ENCODE measurements around the gene MAP7D1. TPM values are rescaled to one million over a fixed set of nuclear protein-coding genes. Genes with fewer than 3 reads are reported as not detected.
"Not testable (repeated sequence)": the region's sequence is repeated elsewhere in the genome, so short reads cannot be mapped to it uniquely, and the experiment has no call there.

Gene MAP7D1
- polyA plus RNA-seq, 6 donors from 2014 or later = 2.6 to 12.5 (median 5.3) TPM

DNA sequence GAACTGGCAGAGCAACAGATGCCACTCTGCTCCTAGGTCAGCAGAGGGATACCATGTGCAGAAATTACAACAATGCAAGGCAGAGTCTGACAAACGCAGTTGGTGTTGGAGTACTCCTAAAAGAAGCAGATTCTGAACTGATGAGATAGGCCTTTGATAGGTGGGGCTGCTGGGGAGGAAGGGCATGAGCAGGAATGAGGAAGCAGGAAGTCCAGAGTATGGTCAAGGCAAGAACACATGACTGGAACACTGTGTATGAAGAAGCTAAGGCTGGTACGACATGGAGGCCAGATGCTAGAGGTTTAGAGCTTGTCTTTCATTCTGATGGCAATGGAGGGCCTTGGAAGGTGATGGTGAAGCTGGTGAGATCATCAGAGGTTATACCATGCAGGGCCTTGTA, 56.8 kb downstream of the MAP7D1 start:
- H3K9me3 Mint-ChIP-seq = no peaks in the 10 kb centered on the region
- no peak overlapping the region for H3K4me3 Mint-ChIP-seq
- H3K27ac Mint-ChIP-seq = peak overlapping the region in 3 of 6 donors; percentile 64 to 79 (median 66)
- DNase-seq (no peak), ATAC-seq (ENCODE audit: low read depth in 2 of 2) (no peak)
- no peaks in the 10 kb centered on the region for H3K36me3 Mint-ChIP-seq
- peaks cover 7 to 15% (median 10%) of the 10 kb centered on the region in 3 donors for H3K4me1 Mint-ChIP-seq
- H3K27me3 Mint-ChIP-seq = no peaks in the 10 kb centered on the region

GRCh38 chr1:36217670-36218069, 61.7 kb downstream of the MAP7D1 start:
- Mint-ChIP-seq H3K27ac (no peak overlapping the region), H3K4me3 (no peak overlapping the region), H3K36me3 (no peaks in the 10 kb centered on the region), H3K9me3 (no peaks in the 10 kb centered on the region), H3K27me3 (no peaks in the 10 kb centered on the region), H3K4me1 (peaks cover 4 to 7% (median 6%) of the 10 kb centered on the region in 3 donors)
- DNase-seq (no peak), ATAC-seq (ENCODE audit: low read depth in 2 of 2) (no peak)

DNA sequence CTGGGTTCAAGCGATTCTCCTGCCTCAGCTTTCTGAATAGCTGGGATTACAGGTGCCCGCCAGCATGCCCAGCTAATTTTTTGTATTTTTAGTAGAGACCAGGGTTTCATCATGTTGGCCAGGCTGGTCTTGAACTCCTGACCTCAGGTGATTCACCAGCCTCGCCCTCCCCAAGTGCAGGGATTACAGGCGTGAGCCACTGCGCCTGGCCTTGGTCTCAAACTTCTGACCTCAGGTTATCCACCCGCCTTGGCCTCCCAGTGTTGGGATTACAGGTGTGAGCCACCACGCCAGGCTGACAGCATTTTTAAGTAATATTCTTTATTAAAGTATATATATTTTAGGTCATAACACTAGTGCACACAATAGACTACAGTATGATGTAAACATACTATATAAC, 65.9 kb downstream of the MAP7D1 start:
- not testable (repeated sequence) for H3K36me3 Mint-ChIP-seq; DNase-seq; ATAC-seq (ENCODE audit: low read depth in 2 of 2); H3K27me3 Mint-ChIP-seq; H3K9me3 Mint-ChIP-seq; H3K4me3 Mint-ChIP-seq
- Mint-ChIP-seq H3K4me1 (peaks cover 21 to 26% (median 25%) of the 10 kb centered on the region in 3 donors), H3K27ac (peak overlapping the region in 2 of 6 donors; percentile 91 to 99)

GRCh38 chr1:36222481-36223380, 66.8 kb downstream of the MAP7D1 start:
- Mint-ChIP-seq H3K9me3 (no peaks in the 10 kb centered on the region), H3K27ac (peak overlapping the region; percentile 99 to 100 (median 100)), H3K27me3 (no peaks in the 10 kb centered on the region), H3K36me3 (peaks cover 11 to 13% of the 10 kb centered on the region in 2 donors), H3K4me1 (peaks cover 29 to 34% (median 31%) of the 10 kb centered on the region in 3 donors), H3K4me3 (peak overlapping the region; percentile 91 to 100 (median 99))
- no peak for ATAC-seq (ENCODE audit: low read depth in 2 of 2)
- no peak for DNase-seq

DNA sequence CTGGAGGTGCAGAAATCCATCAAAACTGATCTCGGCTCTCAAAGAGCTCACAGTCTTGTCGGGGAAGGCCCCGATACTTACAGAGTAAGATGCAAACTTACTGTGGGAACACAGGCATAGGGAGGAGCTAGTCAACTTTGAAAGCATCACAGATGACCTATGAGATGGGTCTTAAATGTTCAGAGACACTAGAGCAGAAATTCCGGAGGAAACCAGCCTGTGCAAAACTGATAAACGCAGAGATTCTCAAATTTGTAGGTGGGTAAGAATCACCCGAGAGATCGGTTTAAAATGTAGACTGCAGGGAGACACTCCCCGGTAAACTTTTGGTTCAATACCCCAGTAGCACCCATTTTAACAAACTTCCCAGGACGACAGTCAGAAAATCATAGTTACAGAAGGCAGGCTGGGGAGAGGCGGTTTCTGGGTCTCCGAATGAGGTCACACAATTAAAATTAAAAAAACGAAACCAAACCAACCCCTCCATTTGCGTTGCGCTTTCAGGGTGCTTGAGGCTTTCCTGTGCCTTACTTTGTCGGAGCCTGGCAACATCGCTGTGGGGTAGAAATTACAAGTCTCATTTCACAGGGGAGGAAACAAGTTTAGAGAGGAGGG, 67.5 kb downstream of the MAP7D1 start:
- peak; percentile 27 to 29 for ATAC-seq (ENCODE audit: low read depth in 2 of 2)
- H3K27ac Mint-ChIP-seq = peak overlapping the region; percentile 99 to 100 (median 100)
- DNase-seq = no peak
- H3K4me1 Mint-ChIP-seq = peaks cover 31 to 41% (median 34%) of the 10 kb centered on the region in 3 donors
- no peaks in the 10 kb centered on the region for H3K27me3 Mint-ChIP-seq
- H3K9me3 Mint-ChIP-seq = no peaks in the 10 kb centered on the region
- H3K36me3 Mint-ChIP-seq = peaks cover 11 to 14% of the 10 kb centered on the region in 2 donors
- peak overlapping the region; percentile 91 to 100 (median 99) for H3K4me3 Mint-ChIP-seq

- H3K27ac Mint-ChIP-seq = peak within 1 kb of the TSS; percentile 99 to 100 (median 100)
- peaks cover 31 to 42% (median 34%) of the 10 kb centered on the region in 3 donors for H3K4me1 Mint-ChIP-seq
- peak; percentile 84 to 85 for ATAC-seq (ENCODE audit: low read depth in 2 of 2)
These were observed 68.1 kb downstream of the MAP7D1 start, which contains the start of gene THRAP3 for GRCh38 chr1:36223996-36224536. Gene THRAP3 (plus strand): TSS chr1:36224443. CDS start chr1:36282564, 58,121 bp downstream.

GRCh38 chr1:36224537-36225282, 68.8 kb downstream of the MAP7D1 start:
- H3K27me3 Mint-ChIP-seq = no peaks in the 10 kb centered on the region
- DNase-seq (no peak), ATAC-seq (ENCODE audit: low read depth in 2 of 2) (peak; percentile 40 to 42)
- H3K4me3 Mint-ChIP-seq = peak overlapping the region; percentile 91 to 100 (median 99)
- H3K4me1 Mint-ChIP-seq = peaks cover 31 to 47% (median 34%) of the 10 kb centered on the region in 3 donors
- peak overlapping the region; percentile 99 to 100 (median 100) for H3K27ac Mint-ChIP-seq
- H3K36me3 Mint-ChIP-seq = peaks cover 11 to 14% of the 10 kb centered on the region in 2 donors
- H3K9me3 Mint-ChIP-seq = no peaks in the 10 kb centered on the region

More at GRCh38 chr1:36223996-36224536, 68.1 kb downstream of the MAP7D1 start, which contains the start of gene THRAP3:
- no peaks in the 10 kb centered on the region for H3K9me3 Mint-ChIP-seq
- DNase-seq = peak; percentile 100
- peaks cover 11 to 14% of the 10 kb centered on the region in 2 donors for H3K36me3 Mint-ChIP-seq
- H3K4me3 Mint-ChIP-seq = peak within 1 kb of the TSS; percentile 91 to 100 (median 99)
- no peaks in the 10 kb centered on the region for H3K27me3 Mint-ChIP-seq

- DNase-seq (no peak), ATAC-seq (ENCODE audit: low read depth in 2 of 2) (no peak)
- H3K4me1 Mint-ChIP-seq = peaks cover 31 to 52% (median 34%) of the 10 kb centered on the region in 3 donors
- peaks cover 11 to 14% of the 10 kb centered on the region in 2 donors for H3K36me3 Mint-ChIP-seq
- peak overlapping the region; percentile 99 to 100 (median 100) for H3K27ac Mint-ChIP-seq
- peak overlapping the region; percentile 91 to 100 (median 99) for H3K4me3 Mint-ChIP-seq
- H3K27me3 Mint-ChIP-seq = no peaks in the 10 kb centered on the region
- H3K9me3 Mint-ChIP-seq = no peaks in the 10 kb centered on the region
These were observed 69.4 kb downstream of the MAP7D1 start for GRCh38 chr1:36225283-36225899.

DNA sequence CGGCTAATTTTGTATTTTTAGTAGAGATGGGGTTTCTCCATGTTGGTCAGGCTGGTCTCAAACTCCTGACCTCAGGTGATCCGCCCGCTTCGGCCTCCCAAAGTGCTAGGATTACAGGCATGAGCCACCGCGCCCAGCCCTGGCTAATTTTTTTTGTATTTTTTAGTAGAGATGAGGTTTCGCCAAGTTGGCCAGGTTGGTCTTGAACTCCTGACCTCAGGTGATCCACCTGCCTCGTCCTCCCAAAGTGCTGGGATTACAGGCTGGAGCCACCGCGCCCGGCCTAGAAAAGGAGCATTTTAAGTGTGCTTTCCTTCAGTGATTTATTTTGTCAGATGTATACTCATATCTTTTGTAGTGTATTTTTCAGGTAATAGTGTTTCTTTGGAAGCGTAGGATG, 74.3 kb downstream of the MAP7D1 start:
- not testable (repeated sequence) for H3K27me3 Mint-ChIP-seq; DNase-seq; H3K9me3 Mint-ChIP-seq; ATAC-seq (ENCODE audit: low read depth in 2 of 2)
- Mint-ChIP-seq H3K4me1 (peaks cover 44 to 88% (median 61%) of the 10 kb centered on the region in 3 donors), H3K36me3 (peaks cover 14 to 22% of the 10 kb centered on the region in 2 donors), H3K27ac (peak overlapping the region in 3 of 6 donors; percentile 87 to 98 (median 96)), H3K4me3 (peak overlapping the region in 4 of 8 donors; percentile 9 to 73 (median 36))

Other genes with a start within 250 kb of the MAP7D1 start
- gene AGO3, start 225.1 kb upstream of the MAP7D1 start, polyA plus RNA-seq (ENCODE audit: low read depth in 6 of 6) = 10 to 100 TPM in 3 of 6 donors, 1 to 10 TPM in 3; 5.3 to 19.1 (median 9.9) TPM
- not detected for gene TEKT2, start 72.1 kb upstream of the MAP7D1 start, polyA plus RNA-seq (ENCODE audit: low read depth in 6 of 6)
- gene ADPRS, start 67.3 kb upstream of the MAP7D1 start, polyA plus RNA-seq (ENCODE audit: low read depth in 6 of 6) = 10 to 100 TPM; 16.0 to 32.2 (median 19.2) TPM
- gene COL8A2, start 30.9 kb upstream of the MAP7D1 start, polyA plus RNA-seq (ENCODE audit: low read depth in 6 of 6) = under 1 TPM in 3 of 6 donors, not detected in 3; 0.10 to 0.25 (median 0.19) TPM
- 100 to 1,000 TPM; 103 to 185 (median 109) TPM for gene TRAPPC3, start 6.7 kb upstream of the MAP7D1 start, polyA plus RNA-seq (ENCODE audit: low read depth in 6 of 6)
- gene THRAP3, start 68.3 kb downstream of the MAP7D1 start, polyA plus RNA-seq (ENCODE audit: low read depth in 6 of 6) = 100 to 1,000 TPM; 109 to 142 (median 131) TPM
- under 1 TPM in 4 of 6 donors, not detected in 2; 0.23 to 0.51 (median 0.36) TPM for gene SH3D21, start 150.2 kb downstream of the MAP7D1 start, polyA plus RNA-seq (ENCODE audit: low read depth in 6 of 6)
- gene EVA1B, start 167.5 kb downstream of the MAP7D1 start, polyA plus RNA-seq (ENCODE audit: low read depth in 6 of 6) = 1 to 10 TPM in 1 of 6 donors, under 1 TPM in 3, not detected in 2; 0.52 to 1.3 (median 0.74) TPM
- gene STK40, start 229.8 kb downstream of the MAP7D1 start, polyA plus RNA-seq (ENCODE audit: low read depth in 6 of 6) = 100 to 1,000 TPM in 1 of 6 donors, 10 to 100 TPM in 5; 62.3 to 105 (median 73.3) TPM
- gene LSM10, start 241.7 kb downstream of the MAP7D1 start, polyA plus RNA-seq (ENCODE audit: low read depth in 6 of 6) = 100 to 1,000 TPM; 358 to 480 (median 448) TPM